ENCODE data around the gene SFN. TPM values are rescaled to one million over a fixed set of nuclear protein-coding genes. Genes with fewer than 3 reads are reported as not detected.
"Not testable (repeated sequence)": the region's sequence is repeated elsewhere in the genome, so short reads cannot be mapped to it uniquely, and the experiment has no call there.

The SFN gene
- total RNA-seq, 2 donors from 2014 or later = 1.9 to 3.8 TPM

DNA sequence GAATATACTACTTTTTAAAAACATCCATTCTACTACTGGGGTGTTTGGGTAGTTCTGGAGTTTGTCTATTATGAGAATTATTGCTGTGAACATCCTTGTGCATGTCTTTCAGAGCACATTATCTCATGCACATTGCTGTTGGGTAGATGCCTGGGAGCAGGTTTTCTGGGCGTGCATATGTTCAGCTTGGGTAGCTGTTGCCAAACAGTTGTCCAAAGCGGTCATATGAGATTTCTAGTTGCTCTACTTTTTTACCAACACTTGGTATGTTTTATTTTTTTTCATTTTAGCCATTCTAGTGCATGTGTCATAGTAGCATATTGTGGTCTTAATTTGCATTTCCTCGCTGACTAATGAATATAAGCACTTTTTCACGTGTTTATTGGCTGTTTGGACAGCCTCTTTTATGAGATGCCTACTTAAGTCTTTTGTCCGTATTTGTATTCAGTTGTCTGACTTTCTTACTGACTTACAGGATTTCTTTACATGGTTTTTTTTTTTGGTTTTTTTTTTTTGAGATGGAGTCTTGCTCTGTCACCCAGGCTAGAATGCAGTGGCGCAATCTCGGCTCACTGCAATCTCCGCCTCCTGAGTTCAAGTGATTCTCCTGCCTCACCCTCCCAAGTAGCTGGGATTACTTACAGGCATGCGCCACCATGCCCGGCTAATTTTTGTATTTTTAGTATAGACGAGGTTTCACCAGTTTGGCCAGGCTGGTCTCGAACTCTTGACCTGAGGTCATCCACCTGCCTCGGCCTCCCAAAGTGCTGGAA is 18.3 kb upstream of the SFN start:
- Histone ChIP-seq H3K4me1 (ENCODE audit: control insufficient read depth in 1 of 2, low read depth in 2 of 2) (no peaks in the 10 kb centered on the region), H3K9me3 (no peaks in the 10 kb centered on the region), H3K27me3 (replicated peaks; ENCODE audit: insufficient read depth) (no peaks in the 10 kb centered on the region), H3K36me3 (peaks cover 16% of the 10 kb centered on the region), H3K27ac (no peak overlapping the region), H3K4me3 (no peak overlapping the region)
- TF ChIP-seq, protein P1, sequence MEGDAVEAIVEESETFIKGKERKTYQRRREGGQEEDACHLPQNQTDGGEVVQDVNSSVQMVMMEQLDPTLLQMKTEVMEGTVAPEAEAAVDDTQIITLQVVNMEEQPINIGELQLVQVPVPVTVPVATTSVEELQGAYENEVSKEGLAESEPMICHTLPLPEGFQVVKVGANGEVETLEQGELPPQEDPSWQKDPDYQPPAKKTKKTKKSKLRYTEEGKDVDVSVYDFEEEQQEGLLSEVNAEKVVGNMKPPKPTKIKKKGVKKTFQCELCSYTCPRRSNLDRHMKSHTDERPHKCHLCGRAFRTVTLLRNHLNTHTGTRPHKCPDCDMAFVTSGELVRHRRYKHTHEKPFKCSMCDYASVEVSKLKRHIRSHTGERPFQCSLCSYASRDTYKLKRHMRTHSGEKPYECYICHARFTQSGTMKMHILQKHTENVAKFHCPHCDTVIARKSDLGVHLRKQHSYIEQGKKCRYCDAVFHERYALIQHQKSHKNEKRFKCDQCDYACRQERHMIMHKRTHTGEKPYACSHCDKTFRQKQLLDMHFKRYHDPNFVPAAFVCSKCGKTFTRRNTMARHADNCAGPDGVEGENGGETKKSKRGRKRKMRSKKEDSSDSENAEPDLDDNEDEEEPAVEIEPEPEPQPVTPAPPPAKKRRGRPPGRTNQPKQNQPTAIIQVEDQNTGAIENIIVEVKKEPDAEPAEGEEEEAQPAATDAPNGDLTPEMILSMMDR (IDR thresholded peaks at IDR 0.05) = no peak
- no peak for DNase-seq (ENCODE audit: low spot score)
- no peak for ATAC-seq (ENCODE audit: insufficient number of reproducible peaks, low FRiP score, low read depth)

DNA sequence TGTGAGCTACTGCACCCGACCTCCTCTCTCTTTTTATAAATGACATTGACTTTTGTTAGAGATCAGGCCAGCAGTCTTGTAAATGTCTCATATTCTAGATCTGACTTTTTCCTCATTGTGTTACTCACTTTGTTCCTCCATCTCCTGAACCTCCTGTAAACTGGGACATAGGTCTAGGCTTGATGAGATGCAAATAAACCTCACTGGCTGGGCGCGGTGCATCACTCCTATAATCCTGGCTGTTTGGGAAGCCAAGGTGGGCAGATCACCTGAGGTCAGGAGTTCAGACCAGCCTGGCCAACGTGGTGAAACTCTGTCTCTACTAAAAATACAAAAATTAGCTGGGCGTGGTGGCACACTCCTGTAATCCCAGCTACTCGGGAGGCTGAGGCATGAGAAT is 15.1 kb upstream of the SFN start:
- H3K36me3 ChIP-seq = peaks cover 27% of the 10 kb centered on the region
- H3K4me1 ChIP-seq (ENCODE audit: control insufficient read depth in 1 of 2, low read depth in 2 of 2); DNase-seq (ENCODE audit: low spot score); H3K4me3 ChIP-seq; H3K27me3 ChIP-seq (replicated peaks; ENCODE audit: insufficient read depth); ATAC-seq (ENCODE audit: insufficient number of reproducible peaks, low FRiP score, low read depth); H3K9me3 ChIP-seq; H3K27ac ChIP-seq: not testable (repeated sequence)

DNA sequence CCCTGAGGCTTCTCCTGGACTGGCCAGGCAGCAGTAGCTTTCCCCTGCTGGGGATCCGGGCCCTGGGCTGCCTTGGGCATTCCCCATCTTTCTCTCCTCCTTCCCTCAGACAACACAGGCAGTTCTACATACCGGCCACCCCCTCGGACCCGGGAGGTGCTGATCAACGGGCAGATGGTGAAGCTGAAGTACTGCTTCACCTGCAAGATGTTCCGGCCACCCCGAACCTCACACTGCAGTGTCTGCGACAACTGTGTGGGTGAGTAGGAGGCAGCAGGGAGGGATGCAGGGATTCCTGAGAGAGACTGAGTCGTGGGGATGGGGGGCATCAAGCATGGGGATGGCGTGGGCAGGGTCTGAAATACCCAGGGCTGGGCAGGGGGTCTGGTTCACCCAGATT is 14.4 kb upstream of the SFN start:
- ATAC-seq (ENCODE audit: insufficient number of reproducible peaks, low FRiP score, low read depth) = no peak

DNA sequence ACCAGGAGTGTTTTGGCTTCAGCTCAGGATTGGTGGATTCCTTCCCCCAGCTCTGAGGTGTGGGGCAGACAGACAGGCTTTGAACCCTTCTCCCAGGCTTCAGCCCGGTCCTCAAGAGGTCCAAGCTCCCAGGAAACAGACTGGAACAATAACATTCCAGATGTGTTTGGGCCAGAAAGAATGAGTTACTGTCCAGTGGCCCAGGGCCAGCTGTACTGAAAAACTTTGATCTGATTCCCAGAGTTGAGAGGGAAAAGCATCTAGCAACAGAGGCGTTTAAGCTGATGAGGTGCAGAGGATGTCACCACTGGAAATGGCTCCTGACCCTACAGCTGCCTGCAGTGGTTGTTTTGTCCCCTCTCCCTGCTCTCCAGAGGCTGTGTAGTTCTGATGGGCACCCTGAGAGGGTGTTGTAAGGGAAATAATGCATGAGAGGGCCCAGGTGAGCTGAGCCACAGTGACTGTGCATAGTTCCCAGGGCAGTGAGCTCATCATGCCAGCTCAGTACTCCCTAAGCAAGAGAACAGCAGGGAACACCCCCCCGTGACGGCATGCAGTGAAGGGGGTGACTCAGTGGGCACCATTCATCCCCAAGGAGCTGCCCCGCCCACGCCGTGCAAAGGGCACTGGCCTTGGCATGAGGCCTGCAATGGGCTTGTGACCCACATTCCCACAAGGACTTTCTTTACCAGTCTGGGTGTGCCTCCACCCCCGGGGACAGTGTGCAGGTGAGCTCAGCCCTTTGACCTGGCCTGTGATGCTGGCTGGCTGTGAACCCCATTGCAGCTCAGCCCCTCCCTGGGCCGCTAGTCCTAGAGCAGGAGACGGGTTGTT is 13.8 kb upstream of the SFN start:
- no peak for DNase-seq (ENCODE audit: low spot score)
- H3K4me1 ChIP-seq (ENCODE audit: control insufficient read depth in 1 of 2, low read depth in 2 of 2) = no peaks in the 10 kb centered on the region
- H3K36me3 ChIP-seq = peaks cover 30% of the 10 kb centered on the region
- H3K27ac ChIP-seq = peak overlapping the region in 1 of 2 donors; percentile 60
- peak; percentile 7 for ATAC-seq (ENCODE audit: insufficient number of reproducible peaks, low FRiP score, low read depth)
- TF ChIP-seq, protein P1 (IDR thresholded peaks at IDR 0.05) = no peak
- no peaks in the 10 kb centered on the region for H3K27me3 ChIP-seq (replicated peaks; ENCODE audit: insufficient read depth)
- H3K4me3 ChIP-seq = no peak overlapping the region
- H3K9me3 ChIP-seq = no peaks in the 10 kb centered on the region

More for the DNA sequence above, 14.4 kb upstream of the SFN start:
- no peaks in the 10 kb centered on the region for H3K9me3 ChIP-seq
- H3K4me3 ChIP-seq = no peak overlapping the region
- no peaks in the 10 kb centered on the region for H3K27me3 ChIP-seq (replicated peaks; ENCODE audit: insufficient read depth)
- H3K4me1 ChIP-seq (ENCODE audit: control insufficient read depth in 1 of 2, low read depth in 2 of 2) = no peaks in the 10 kb centered on the region
- TF ChIP-seq, protein P1 (IDR thresholded peaks at IDR 0.05) = no peak
- H3K36me3 ChIP-seq = peaks cover 27% of the 10 kb centered on the region
- peak overlapping the region in 1 of 2 donors; percentile 60 for H3K27ac ChIP-seq
- no peak for DNase-seq (ENCODE audit: low spot score)

DNA sequence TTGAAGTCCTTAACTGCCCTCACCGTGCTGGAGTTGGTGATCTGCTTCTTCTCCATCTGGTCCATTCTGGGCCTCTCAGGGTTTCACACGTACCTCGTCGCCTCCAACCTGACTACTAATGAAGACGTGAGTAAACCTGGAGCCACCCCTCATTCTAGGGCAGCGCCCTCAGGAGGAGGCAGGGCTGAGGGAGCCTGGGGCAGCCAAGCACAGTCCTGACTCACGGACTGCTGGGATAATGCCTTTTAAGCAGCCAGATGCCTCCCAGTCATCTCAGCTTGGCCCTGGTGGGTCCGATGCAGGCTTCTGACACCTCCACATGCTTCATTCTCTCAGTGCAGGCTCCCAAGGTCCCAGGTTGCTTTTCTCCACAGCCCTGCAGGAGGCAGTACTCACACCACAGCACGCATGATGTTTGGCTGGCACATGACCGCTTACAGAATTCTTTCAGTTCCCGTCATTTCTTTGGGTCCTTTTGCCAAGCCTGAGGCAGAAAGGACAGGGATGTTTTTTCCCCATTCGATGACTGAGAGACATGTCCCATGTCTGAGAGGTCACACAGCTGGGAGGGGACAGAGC is 11.8 kb upstream of the SFN start:
- Histone ChIP-seq H3K4me1 (ENCODE audit: control insufficient read depth in 1 of 2, low read depth in 2 of 2) (no peaks in the 10 kb centered on the region), H3K36me3 (peaks cover 34% of the 10 kb centered on the region), H3K9me3 (no peaks in the 10 kb centered on the region), H3K4me3 (no peak overlapping the region), H3K27me3 (replicated peaks; ENCODE audit: insufficient read depth) (no peaks in the 10 kb centered on the region), H3K27ac (no peak overlapping the region)
- TF ChIP-seq, protein P1 (IDR thresholded peaks at IDR 0.05) = no peak
- ATAC-seq (ENCODE audit: insufficient number of reproducible peaks, low FRiP score, low read depth) (no peak), DNase-seq (ENCODE audit: low spot score) (no peak)
